GM18909 (cell line): Measurements from ENCODE around the gene FAM168B.

Experiments used
- ATAC-seq: cut with Tn5 transposase; IDR thresholded peaks from one replicate; pipeline ENCODE4 v1.9.1; 2021; ENCODE audit warnings: mild to moderate bottlenecking; ENCODE audit not compliant: unreplicated experiment, poor library complexity

The FAM168B gene

DNA sequence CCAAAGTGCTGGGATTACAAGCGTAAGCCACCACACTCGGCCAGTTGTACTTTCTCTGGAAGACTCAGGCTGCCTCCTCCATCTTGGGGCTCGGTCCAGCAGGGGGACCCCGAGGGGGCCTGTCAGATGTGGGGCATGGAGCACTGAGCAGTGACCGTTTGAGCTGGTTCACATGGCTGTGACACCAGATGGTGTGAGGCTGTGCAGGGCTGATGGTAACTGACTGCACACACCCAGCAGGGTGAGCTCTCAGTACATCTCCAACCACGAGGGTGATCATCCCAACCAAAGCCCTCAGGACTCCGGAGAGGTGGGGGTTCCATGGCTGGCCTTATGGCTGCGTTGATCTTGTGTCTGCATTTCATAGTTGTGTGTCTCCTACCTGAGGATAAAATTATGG, 63.4 kb downstream of the FAM168B start:
- no peak for ATAC-seq

DNA sequence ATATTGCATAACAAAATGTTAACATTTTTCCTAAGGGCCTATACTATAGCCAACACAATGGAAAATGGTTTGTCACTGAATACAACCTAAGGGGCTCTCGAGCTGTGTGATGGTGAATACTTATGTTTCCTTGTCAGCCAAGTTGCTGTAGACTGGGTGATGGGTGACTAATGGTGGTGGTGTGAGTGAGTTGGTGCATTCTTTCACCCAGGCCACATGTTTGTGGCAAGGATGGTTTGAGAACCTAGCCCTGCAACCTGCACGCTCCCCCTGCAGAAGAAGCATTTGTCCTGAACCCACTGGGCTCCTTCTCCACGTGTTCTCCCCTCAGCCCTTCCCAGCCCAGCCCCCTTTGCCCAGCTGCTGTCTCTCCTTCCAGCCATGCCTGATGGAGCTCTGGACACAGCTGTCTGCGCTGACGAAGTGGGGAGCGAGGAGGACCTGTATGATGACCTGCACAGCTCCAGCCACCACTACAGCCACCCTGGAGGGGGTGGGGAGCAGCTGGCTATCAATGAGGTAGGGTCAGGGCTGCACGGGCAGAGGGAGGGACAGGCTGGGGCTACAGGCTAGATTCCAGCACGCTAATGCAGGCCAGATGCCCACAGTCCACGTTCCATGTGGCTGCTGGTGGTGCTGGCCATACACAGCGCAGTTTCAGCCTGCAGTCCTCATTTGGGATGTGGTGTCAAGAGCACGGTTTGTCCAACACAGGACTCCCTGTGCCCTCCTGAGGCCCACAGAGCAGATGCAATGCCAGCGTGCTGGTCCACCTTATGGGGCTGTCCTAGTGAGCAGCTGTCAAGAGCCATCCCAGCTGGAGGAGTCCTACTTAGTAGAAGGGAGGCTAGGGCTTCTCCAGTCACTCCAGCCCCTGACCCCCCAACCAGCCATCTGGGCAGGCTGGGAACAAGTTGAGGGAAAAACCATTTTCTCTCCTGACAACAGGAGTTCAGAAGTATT, 65.4 kb downstream of the FAM168B start:
- ATAC-seq = no peak

DNA sequence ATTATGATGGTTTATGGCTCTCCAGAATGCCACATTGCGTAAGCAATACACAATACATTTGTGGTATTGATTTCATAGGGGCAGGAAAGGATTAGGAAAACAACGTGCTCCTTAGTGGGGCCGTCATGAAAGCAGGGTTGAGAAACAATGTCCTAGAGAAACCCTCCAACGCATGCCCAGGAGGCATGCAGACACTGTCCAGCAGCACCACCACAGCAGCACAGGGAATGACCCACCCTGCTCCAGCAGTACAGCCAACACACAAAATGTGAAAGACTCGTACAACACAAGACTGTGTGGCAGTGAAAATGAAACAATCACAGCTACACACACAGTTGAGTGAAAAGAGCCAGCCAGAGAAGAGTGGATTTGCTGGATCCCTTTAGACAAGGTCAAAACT, 66.3 kb downstream of the FAM168B start:
- no peak for ATAC-seq

DNA sequence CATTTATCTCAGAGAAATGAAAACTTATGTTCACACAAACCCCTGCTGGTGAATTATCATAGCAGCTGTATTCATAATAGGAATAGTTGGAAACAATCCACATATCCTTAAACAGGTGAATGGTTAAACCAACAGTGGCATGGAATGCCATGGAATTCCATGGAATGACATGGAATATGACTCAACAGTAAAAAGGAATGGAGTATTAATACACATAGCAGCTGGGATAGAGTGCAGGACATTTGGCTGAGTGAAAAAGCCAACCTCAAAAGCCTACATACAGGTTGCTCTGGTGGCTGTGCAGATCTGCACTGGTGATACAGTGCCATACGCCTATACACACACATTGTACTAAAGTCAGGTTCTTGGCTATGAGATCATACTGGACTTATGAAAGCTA, 69.5 kb downstream of the FAM168B start:
- ATAC-seq = no peak

DNA sequence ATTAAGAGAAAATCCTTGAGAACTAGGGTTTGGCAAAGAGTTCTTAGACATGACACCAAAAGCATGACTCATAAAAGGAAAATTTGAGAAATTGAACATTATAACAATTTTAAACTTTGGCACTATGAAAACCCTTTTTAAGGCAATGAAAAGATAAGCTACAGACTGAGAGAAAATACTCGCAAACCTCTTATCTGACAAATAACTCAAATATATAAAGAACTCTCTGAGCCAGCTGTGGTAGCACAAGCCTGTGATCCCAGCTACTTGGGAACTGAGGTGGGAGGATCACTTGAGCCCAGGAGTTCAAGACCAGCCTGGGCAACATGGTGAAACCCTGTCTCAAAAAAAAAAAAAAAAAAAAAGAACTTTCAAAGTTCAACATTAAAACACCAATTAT, 70.5 kb downstream of the FAM168B start:
- ATAC-seq = no peak

DNA sequence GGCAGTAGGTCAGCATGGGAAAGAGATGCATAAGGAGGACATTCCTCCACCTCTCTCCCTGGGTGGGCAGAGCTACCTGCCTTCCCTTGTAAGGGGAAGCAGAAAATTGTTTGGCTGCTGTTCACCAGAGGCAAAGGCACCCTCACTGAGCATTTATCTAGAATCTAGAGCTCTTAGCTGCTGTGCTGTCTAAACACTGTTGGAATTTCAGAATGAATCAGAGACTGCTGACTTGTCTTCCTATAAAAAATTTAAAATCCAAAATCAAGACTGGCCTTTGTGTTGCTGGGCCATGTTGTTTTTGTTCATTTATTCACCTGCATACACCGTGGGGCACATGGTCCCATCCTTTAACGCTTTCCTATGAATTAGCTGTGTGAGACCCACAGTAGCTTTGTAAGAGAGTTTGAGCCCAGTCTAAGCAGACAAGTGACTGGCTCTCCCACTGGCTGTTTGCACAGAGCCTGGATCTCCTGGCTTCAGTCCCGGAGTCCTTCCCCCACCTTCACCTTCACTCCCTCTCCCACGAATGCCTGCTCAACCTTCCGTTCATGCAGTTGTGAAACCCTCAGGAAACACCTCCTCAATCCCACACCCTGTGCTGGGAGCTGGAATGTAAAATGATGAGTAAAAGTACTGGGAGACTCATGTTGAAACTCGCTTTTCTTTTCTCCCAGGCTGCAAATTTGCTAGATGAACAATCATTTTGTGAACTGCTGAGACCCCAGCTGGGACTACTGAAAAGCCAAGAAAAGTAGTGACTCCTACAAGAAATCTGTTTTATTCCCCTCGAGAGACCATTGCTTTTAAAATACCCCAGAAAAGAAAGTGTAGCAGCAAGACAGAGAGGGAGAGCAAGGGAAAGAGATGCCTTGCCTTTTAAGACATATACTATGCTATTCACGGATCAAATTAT, 76.2 kb downstream of the FAM168B start:
- ATAC-seq = no peak

DNA sequence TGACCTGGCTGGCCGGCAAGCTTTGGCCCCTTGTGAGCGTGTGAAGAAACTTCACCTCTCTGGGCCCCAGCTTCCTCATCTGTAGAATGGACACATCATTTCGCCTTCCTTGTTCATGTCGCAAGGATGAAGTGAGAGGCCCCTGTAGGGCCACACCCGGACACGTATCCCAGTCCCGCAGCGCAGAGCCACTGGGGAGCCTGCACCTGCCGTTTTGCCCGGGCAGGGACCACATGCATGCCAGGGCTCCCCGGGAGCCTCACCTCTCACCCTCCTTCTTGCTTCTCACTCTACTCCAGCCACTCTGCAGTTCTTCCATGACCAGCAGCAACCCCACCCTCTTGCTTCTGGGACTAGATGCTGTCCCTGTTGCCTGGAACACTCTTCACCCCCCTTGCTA, 77.5 kb downstream of the FAM168B start:
- no peak for ATAC-seq

DNA sequence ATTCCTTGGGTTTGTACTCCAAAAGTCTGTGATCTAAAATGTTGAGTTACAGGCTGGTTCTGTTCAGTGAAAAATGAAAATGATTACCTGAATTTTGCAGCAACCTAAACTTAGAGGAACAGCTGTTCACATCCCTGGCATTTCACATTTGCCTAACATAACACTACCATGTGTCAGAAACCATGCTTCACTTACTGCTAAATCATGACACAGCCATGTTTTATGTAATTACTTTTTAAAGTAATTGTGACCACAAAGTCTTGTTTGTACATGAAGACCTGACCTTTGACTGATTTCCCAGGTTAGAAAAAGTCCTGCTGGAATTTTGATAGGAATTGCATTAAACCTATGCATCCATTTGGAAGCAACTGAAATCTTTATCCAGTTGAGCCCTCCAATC, 79.1 kb downstream of the FAM168B start:
- ATAC-seq = no peak

DNA sequence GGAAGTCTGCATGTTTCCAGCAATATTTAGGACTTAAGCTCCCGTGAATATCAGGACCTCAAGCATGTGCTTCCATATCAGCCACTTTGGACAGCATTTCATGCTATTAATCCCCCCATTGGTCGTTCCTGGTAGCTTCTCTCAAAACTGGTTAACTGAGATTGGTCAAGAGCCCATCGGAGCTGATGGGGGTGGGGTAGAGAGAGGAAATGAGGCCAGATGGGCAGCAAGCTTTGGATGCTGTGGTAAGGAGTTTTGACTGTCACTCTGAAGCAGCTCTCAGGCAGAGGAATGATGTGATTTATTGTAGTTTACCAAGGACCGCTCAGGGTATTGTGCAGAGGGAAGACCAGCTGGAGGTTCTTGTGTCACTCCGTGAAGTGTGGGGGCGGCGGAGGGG, 81.8 kb downstream of the FAM168B start:
- no peak for ATAC-seq

DNA sequence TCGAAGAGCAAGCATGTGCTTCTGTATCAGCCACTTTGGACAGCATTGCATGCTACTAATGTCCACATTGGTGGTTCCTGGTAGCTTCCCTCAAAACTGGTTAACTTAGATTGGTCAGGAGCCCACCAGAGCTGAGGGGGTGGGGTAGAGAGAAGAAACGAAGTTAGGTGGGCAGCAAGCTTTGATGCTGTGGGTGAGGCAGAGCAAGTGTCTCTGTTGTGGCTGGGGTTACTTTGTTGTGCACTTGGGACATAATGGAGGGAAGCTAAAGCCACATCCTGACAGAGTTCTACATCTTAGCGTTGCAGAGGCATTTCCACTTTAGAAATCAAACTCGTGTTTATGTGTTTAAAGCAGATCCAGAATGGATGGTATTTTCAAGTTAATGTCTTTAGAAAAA, 82.7 kb downstream of the FAM168B start:
- no peak for ATAC-seq

DNA sequence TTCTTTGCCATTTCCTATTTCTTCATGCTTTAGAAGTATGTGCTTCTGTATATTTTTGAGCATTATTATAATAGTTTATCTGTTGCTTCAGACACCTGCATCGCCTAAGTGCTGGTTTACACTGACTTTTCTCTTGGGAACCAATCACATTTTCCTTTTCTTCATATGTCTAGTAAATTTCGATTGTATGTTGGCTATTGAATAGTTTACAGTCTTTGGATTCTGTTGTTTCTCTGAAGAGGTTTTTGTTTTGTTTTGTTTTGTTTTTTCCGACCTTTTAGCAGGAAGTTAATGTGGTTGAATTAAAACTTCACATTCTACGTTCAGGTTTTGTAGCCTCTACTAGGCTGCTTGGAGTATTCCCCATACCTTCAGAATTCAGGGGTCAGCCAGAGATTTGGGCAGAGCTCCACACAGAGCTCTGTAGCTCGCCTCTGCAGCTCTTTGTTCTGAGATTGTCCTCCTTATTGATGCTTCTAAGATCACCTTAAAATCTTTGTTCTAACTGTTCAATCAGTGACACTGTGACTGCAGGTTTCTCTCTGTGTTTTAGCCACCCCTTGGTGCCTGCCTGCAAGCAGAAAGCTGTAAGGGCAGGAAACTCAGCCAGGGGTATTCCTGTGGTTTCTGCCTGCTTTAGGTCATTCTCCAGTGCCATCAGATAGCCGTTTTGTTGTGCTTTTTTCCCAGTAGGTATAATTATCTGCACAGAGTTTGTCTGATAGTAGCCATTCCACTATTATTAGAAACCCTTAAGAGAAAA, 83.4 kb downstream of the FAM168B start:
- no peak for ATAC-seq

DNA sequence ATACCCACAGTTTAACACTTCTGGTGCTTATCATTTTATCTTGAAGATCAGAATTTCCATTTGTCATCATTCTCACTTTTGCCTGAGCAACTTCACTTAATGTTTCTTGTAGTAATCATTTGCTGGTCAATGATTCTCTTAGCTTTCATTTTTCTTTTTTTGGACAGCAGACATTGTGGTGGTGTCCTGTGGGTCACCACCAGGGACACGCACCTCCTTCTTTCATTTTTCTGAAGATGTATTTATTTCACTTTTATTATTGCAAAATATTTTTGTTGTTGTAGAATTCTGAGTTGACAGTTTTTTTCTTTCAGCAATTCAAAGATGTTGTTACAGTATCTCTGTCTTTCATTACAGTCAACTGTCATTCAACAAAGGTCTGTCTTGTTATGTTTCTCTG, 84.3 kb downstream of the FAM168B start:
- ATAC-seq = no peak

DNA sequence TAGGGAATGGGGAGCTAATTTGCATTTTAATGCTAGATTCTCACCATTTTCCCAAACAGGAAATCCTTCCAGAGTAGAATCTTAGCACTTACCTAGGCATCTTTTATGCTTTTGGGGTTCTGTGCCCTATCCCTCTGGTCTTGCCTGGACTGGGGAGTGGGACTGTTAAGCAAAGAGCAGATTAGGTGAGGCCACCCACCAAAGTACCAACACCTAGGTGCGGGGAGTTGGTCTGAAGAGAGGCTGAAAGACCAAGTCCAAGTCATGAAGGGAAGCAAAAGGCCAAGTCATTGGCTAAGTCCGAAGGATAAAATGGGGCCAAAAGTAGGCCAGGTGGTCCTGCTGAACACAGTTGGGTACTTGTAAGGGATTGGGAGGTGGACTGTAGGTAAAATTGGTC, 86.7 kb downstream of the FAM168B start:
- ATAC-seq = no peak

DNA sequence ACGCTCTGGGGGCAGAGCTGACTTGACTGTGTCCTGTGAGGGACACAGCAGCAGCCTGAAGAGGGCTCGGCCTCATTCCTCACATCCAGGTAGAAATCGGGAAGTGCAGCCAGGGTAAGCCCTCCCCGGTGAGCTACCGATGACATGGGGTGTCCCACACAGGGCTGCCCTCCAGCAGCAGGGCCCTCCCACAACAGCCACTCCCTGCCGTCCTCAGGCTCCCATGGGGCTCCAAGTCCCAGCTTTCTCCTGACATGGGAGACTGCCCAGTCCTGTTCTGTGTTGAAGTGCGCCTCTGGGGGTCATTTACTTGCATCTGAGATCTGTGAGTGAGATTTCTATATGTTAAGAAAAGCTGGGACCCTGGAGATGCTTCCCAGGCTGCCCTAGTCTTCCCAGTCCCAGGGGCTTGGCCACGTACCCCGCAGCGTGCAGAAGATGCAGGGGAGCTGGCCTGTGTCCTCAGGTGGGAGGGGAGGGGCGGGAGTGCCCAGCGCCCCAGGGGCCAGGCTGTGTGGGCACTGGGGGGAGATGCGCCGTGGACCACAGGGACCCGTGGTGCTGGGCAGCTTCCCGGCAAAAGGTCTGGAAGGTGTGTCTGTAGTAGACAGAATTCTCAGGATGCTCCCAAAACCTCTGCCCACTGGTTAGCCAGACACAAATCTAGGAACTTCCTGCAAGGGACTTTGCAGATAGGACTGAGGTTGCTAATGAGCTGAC, 87.9 kb downstream of the FAM168B start:
- ATAC-seq = no peak

DNA sequence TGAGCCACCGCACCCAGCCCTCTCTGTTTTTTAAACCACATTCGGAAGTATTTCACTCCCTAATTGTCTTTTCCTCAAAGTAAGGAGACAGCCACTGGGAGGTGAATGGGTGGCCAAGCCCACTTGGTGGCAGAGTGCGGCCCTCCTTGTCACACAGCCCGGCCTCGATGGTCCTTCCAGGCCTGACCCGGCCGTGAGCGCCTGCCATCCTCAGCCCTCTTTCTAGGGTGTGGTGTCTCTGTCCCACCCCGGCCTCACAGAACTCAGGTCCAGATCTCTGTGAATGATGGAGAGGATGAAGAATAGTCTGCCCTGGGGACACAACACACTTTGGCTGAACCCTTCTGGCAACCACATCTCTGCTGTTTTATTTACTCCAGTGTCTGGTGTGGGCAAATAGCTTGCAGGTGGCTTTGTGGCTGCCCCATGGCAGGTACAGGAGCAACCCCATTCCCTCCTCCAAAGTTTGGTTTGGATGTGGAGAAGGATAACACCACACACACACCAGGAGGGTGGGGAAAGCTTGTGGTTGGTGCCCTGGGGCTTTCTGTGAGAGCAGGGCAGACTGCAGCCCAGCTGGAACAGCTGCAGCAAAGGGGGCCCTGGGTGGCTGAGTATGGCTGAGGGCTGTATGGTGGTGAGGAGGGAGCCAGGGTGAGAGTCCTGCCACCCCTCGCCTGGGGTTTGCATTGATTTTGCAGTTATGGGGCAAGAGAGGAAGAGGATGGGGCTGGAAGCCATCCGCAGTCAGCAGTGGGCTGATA, 88.6 kb downstream of the FAM168B start:
- ATAC-seq = no peak

DNA sequence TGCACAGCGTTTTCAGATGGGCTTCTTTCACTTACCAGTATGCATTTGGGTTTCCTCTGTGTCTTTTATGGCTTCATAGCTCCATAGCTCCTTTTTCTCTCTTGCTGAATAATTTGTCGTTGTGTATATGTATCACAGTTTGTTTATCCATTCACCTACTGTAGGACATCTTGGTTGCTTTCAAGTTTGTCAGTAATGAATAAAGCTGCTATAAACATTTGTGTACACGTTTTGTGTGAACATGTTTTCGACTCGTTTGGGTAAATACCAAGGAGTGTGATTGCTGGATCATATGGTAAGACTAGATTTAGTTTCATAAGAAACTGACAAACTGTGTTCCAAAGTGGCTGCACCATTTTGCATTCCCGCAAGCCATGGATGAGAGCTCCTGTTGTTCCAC, 94.7 kb downstream of the FAM168B start:
- ATAC-seq = no peak
